H1 (cell line): ENCODE data around the gene MIEN1. TPM values are rescaled to one million over a fixed set of nuclear protein-coding genes. Genes with fewer than 3 reads are reported as not detected.

Experiments
- CTCF ChIA-PET: fragments of 300-600 bp; sonication (Branson Sonifier 250); formaldehyde crosslinking; loops from one replicate; lab custom pipeline; 2021; ENCODE audit not compliant: partially characterized antibody; lab: Charles Lee
- POLR2A ChIA-PET: fragments of 300-600 bp; sonication (Branson Sonifier 250); formaldehyde crosslinking; loops from one replicate; lab custom pipeline; 2021; ENCODE audit warnings: inconsistent platforms; ENCODE audit not compliant: partially characterized antibody; lab: Charles Lee
- DNase-seq, 2 experiments: peaks; one replicate each; pipeline versions ENCODE4 v3.0.0 to v3.0.0-alpha.2; 2010 to 2022; ENCODE audit warnings: low spot score in 2 of 2, low read depth in 1 of 2, mixed read lengths in 1 of 2
- FAIRE-seq: peaks from 2 replicates; lab custom pipeline; 2011; peaks lifted over from hg19 to GRCh38; lab: Jason Lieb, UNC
- H2AFZ ChIP-seq: 2 replicates; pipeline ENCODE4 v1.8.1; 2012; ENCODE audit warnings: low read length, inconsistent platforms
- H2AK5ac ChIP-seq: 2 replicates; pipeline ENCODE4 v1.6.1; 2013; ENCODE audit warnings: low read depth, low read length
- H2BK120ac ChIP-seq: replicated peaks from 2 replicates; pipeline ENCODE3; 2013; ENCODE audit warnings: low read depth, low read length, inconsistent platforms
- H2BK12ac ChIP-seq: 2 replicates; pipeline ENCODE4 v1.6.1; 2013; ENCODE audit warnings: low read depth, low read length
- H2BK15ac ChIP-seq: 2 replicates; pipeline ENCODE4 v1.6.1; 2013; ENCODE audit warnings: low read length
- H2BK20ac ChIP-seq: 2 replicates; pipeline ENCODE4 v1.6.1; 2013; ENCODE audit warnings: low read length
- H2BK5ac ChIP-seq: 2 replicates; pipeline ENCODE4 v1.6.1; 2013; ENCODE audit warnings: low read depth, low read length
- H3K14ac ChIP-seq: 2 replicates; pipeline ENCODE4 v1.6.1; 2013; ENCODE audit warnings: inconsistent platforms; ENCODE audit not compliant: insufficient read length
- H3K18ac ChIP-seq: 2 replicates; pipeline ENCODE4 v1.6.1; 2013; ENCODE audit warnings: low read length; ENCODE audit errors: extremely low read depth
- H3K23ac ChIP-seq: 2 replicates; pipeline ENCODE4 v1.6.1; 2013; ENCODE audit warnings: inconsistent platforms; ENCODE audit not compliant: insufficient read length
- H3K23me2 ChIP-seq: 2 replicates; pipeline ENCODE4 v1.6.1; 2013; ENCODE audit warnings: low read depth, low read length
- H3K27ac ChIP-seq: 2 replicates; pipeline ENCODE4 v1.6.1; 2011; ENCODE audit warnings: low read depth, low read length, inconsistent platforms
- H3K27me3 ChIP-seq, 4 experiments: replicated peaks in 1 of 4; 1 replicate in 1 of 4; 2 replicates in 3 of 4; pipeline versions ENCODE4 v1.6.1 to v1.8.1; 2011 to 2013; ENCODE audit warnings: low read length in 3 of 4, mild to moderate bottlenecking in 3 of 4, inconsistent platforms in 2 of 4, mixed read lengths in 2 of 4, moderate library complexity in 1 of 4; ENCODE audit not compliant: control insufficient read depth in 3 of 4, insufficient read depth in 3 of 4; ENCODE audit errors: extremely low read depth in 1 of 4
- H3K36me3 ChIP-seq, 4 experiments: 2 replicates each; pipeline versions ENCODE4 v1.6.1 to v1.8.1; 2011 to 2013; ENCODE audit warnings: mild to moderate bottlenecking in 4 of 4, low read length in 3 of 4, moderate library complexity in 2 of 4, control low read depth in 1 of 4, inconsistent platforms in 1 of 4; ENCODE audit not compliant: insufficient read depth in 4 of 4, control insufficient read depth in 2 of 4
- H3K4ac ChIP-seq: replicated peaks from 2 replicates; pipeline ENCODE3; 2013; ENCODE audit warnings: low read length, low read depth, mixed read lengths, inconsistent platforms; ENCODE audit not compliant: insufficient read length
- H3K4me1 ChIP-seq, 4 experiments: replicated peaks in 1 of 4; 1 replicate in 1 of 4; 2 replicates in 3 of 4; pipeline versions ENCODE4 v1.6.1 to v1.8.1; 2011 to 2013; ENCODE audit warnings: low read length in 3 of 4, inconsistent platforms in 2 of 4, mixed read lengths in 1 of 4; ENCODE audit not compliant: insufficient read depth in 4 of 4, control insufficient read depth in 3 of 4
- H3K4me2 ChIP-seq, 2 experiments: 2 replicates each; pipeline versions ENCODE4 v1.6.1 to v1.8.1; 2011 to 2013; ENCODE audit warnings: low read depth in 2 of 2, low read length in 2 of 2, control low read depth in 1 of 2, inconsistent platforms in 1 of 2, mild to moderate bottlenecking in 1 of 2; ENCODE audit not compliant: insufficient read depth in 1 of 2
- H3K4me3 ChIP-seq, 4 experiments: fragments of 200-600, 300-600 bp in 1 of 4; sonication (generic), shearing (Covaris generic), sonication (Bioruptor Twin) in 1 of 4; 2 replicates each; pipeline versions ENCODE4 v1.5.1 to v1.8.1; 2011 to 2016; ENCODE audit warnings: low read length in 4 of 4, low read depth in 3 of 4, control low read depth in 2 of 4, inconsistent platforms in 2 of 4, mild to moderate bottlenecking in 2 of 4, mixed read lengths in 1 of 4, moderate library complexity in 1 of 4; ENCODE audit not compliant: insufficient read depth in 2 of 4; ENCODE audit errors: extremely low read depth in 1 of 4
- H3K56ac ChIP-seq: replicated peaks from 2 replicates; pipeline ENCODE3; 2013; ENCODE audit warnings: low read depth, mild to moderate bottlenecking, mixed read lengths, low read length, inconsistent platforms; ENCODE audit not compliant: insufficient read length
- H3K79me1 ChIP-seq: 2 replicates; pipeline ENCODE4 v1.6.1; 2013; ENCODE audit warnings: low read depth, low read length, control low read depth
- H3K79me2 ChIP-seq, 2 experiments: 2 replicates each; pipeline versions ENCODE4 v1.6.1 to v1.8.1; 2012 to 2013; ENCODE audit warnings: low read length in 2 of 2, mild to moderate bottlenecking in 2 of 2, inconsistent platforms in 1 of 2; ENCODE audit not compliant: insufficient read depth in 2 of 2, control insufficient read depth in 1 of 2
- H3K9ac ChIP-seq, 4 experiments: replicated peaks in 1 of 4; 1 replicate in 1 of 4; 2 replicates in 3 of 4; pipeline versions ENCODE4 v1.6.1 to v1.8.1; 2011 to 2013; ENCODE audit warnings: low read depth in 3 of 4, low read length in 3 of 4, control low read depth in 2 of 4, mild to moderate bottlenecking in 2 of 4, moderate library complexity in 2 of 4, inconsistent platforms in 1 of 4; ENCODE audit errors: extremely low read depth in 1 of 4
- H3K9me3 ChIP-seq, 2 experiments: 2 replicates each; pipeline versions ENCODE4 v1.6.1 to v1.8.1; 2012 to 2013; ENCODE audit warnings: mild to moderate bottlenecking in 2 of 2, moderate library complexity in 2 of 2, control low read depth in 1 of 2, inconsistent platforms in 1 of 2, low read depth in 1 of 2, low read length in 1 of 2, mixed read lengths in 1 of 2; ENCODE audit not compliant: insufficient read depth in 2 of 2
- H4K20me1 ChIP-seq, 2 experiments: replicated peaks in 1 of 2; 2 replicates each; pipeline versions ENCODE3 to v1.8.1; 2011 to 2013; ENCODE audit warnings: inconsistent platforms in 2 of 2, low read length in 2 of 2, mild to moderate bottlenecking in 1 of 2; ENCODE audit not compliant: insufficient read depth in 2 of 2, control insufficient read depth in 1 of 2
- H4K5ac ChIP-seq: 2 replicates; pipeline ENCODE4 v1.6.1; 2013; ENCODE audit warnings: low read length, low read depth, mixed read lengths, inconsistent platforms; ENCODE audit not compliant: insufficient read length
- H4K8ac ChIP-seq: 2 replicates; pipeline ENCODE4 v1.8.0; 2013; ENCODE audit warnings: mild to moderate bottlenecking, moderate library complexity, low read length, inconsistent platforms; ENCODE audit not compliant: insufficient read depth; ENCODE audit errors: extremely low read depth
- H4K91ac ChIP-seq: replicated peaks from 2 replicates; pipeline ENCODE3; 2013; ENCODE audit warnings: low read length, mixed read lengths, inconsistent platforms; ENCODE audit not compliant: insufficient read length
- BCL11A ChIP-seq, 2 experiments: IDR thresholded peaks; one replicate each; pipeline ENCODE4 v1.6.1; 2011; ENCODE audit warnings: low read depth in 2 of 2, low read length in 2 of 2, mild to moderate bottlenecking in 2 of 2
- FOSL1 ChIP-seq: IDR thresholded peaks from 2 replicates; pipeline ENCODE4 v1.6.1; 2011; ENCODE audit warnings: mild to moderate bottlenecking, low read depth, low read length, moderate library complexity; ENCODE audit not compliant: insufficient read depth
- GABPA ChIP-seq: IDR thresholded peaks from 2 replicates; pipeline ENCODE4 v1.6.1; 2011; ENCODE audit warnings: mild to moderate bottlenecking, low read length, moderate library complexity, borderline replicate concordance; ENCODE audit not compliant: insufficient read depth
- HDAC2 ChIP-seq, 2 experiments: fragments of 300-600 bp in 1 of 2; sonication (generic) in 1 of 2; IDR thresholded peaks; 2 replicates each; pipeline ENCODE4 v1.6.1; 2011 to 2012; ENCODE audit warnings: low read depth in 2 of 2, low read length in 2 of 2, mild to moderate bottlenecking in 2 of 2, moderate library complexity in 2 of 2, borderline replicate concordance in 1 of 2, inconsistent platforms in 1 of 2
- KDM4A ChIP-seq: IDR thresholded peaks from one replicate; pipeline ENCODE4 v1.7.1; 2012; ENCODE audit warnings: low read depth, mild to moderate bottlenecking, moderate library complexity, low read length, inconsistent platforms; ENCODE audit not compliant: severe bottlenecking
- KDM5A ChIP-seq: fragments of 200-600 bp; IDR thresholded peaks from 2 replicates; pipeline ENCODE4 v1.7.1; 2012; ENCODE audit warnings: mild to moderate bottlenecking, low read length, inconsistent platforms, mixed read lengths
- RFX5 ChIP-seq: IDR thresholded peaks from 2 replicates; pipeline ENCODE4 v1.6.1; 2011; ENCODE audit warnings: low read depth, low read length, improper control_type of control experiment, borderline replicate concordance
- SAP30 ChIP-seq: fragments of 300-600 bp; sonication (generic); IDR thresholded peaks from 2 replicates; pipeline ENCODE4 v1.7.1; 2012; ENCODE audit warnings: low read length, moderate library complexity, mild to moderate bottlenecking, inconsistent platforms; ENCODE audit not compliant: insufficient read depth, insufficient replicate concordance
- SP1 ChIP-seq: IDR thresholded peaks from 2 replicates; pipeline ENCODE4 v1.6.1; 2011; ENCODE audit warnings: low read depth, low read length
- SP2 ChIP-seq: IDR thresholded peaks from 2 replicates; pipeline ENCODE4 v1.6.1; 2012; ENCODE audit warnings: mild to moderate bottlenecking, low read length, inconsistent platforms
- TCF12 ChIP-seq: IDR thresholded peaks from 2 replicates; pipeline ENCODE4 v1.6.1; 2011; ENCODE audit warnings: low read depth, mild to moderate bottlenecking, low read length
- TEAD4 ChIP-seq: IDR thresholded peaks from 2 replicates; pipeline ENCODE4 v1.6.1; 2012; ENCODE audit warnings: low read depth, low read length, inconsistent platforms, mixed read lengths
- WGBS, 2 experiments: shearing (Covaris generic) in 1 of 2; methylation state at CpG; one replicate each; pipeline versions ENCODE4 v1.1.6 to v1.1.7; 2013 to 2015; ENCODE audit warnings: low lambda C conversion rate in 2 of 2, mixed read lengths in 2 of 2, inconsistent platforms in 1 of 2, low coverage in 1 of 2, missing lambda C conversion rate in 1 of 2; ENCODE audit not compliant: insufficient replicate concordance in 2 of 2, insufficient coverage in 1 of 2, insufficient read length in 1 of 2; ENCODE audit errors: extremely low coverage in 1 of 2, missing lambda C conversion rate in 1 of 2; 5-methylcytosine and 5-hydroxymethylcytosine counted together
- polyA plus RNA-seq, 7 experiments: library from polyadenylated mRNA; depleted of rRNA in 3 of 7; stranded (reverse) in 5 of 7; unstranded in 2 of 7; fragments of >200 nt in 5 of 7; fragments of 200-250 nt in 2 of 7; gene quantifications; 1 replicate in 5 of 7; 2 replicates in 1 of 7; 4 replicates in 1 of 7; pipeline versions ENCODE4 v1.2.1 to v1.2.3, GENCODE V29; 2011 to 2013; ENCODE audit warnings: missing spikeins in 2 of 7, mixed read lengths in 2 of 7
- total RNA-seq: library from RNA; stranded (reverse); fragmentation: NEBNext Ultra II Directional; extraction: Animal tissue kit (Norgen Biotek cat#: 25700); gene quantifications from 2 replicates; pipeline ENCODE4 v1.2.1, GENCODE V29; 2021

MIEN1 gene
- total and polyA plus RNA-seq, 2 of the 8 experiments (the other 6 are each of a cell fraction or from before 2014, with no cell fraction given): 29.6 to 54.9 TPM

DNA sequence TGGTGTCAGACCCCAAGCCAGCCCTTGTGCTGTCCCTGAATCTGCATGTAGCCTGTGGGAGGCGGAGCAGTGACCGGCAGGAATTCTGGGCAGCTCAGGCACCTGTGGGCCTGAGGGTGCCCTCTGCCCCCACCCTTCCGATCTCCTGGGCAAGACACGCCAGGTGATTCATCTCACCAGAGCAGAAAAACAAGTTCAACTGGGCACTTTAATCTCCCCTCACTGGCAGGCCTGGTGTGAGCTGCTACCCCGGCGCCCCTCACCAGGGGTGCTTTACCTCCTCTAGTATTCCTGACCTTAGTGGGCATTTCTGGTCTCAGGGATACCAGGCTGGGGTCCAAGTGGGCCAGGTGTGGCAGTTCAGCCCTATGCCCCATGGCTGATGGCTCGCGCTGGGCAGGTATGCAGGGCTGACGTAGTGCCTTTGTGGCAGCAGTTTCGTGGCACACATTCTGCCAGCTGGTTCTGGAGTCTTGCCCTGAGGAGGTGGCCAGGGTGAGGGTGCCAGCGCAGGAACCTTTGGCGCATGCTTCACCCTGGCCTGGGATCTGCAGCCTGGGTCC, 24.5 kb downstream of the MIEN1 start:
- Histone ChIP-seq H4K5ac (peak overlapping the region; percentile 10), H3K14ac (no peak overlapping the region), H3K27me3 (no peaks in the 10 kb centered on the region), H4K91ac (no peak overlapping the region), H3K4ac (no peak overlapping the region), H3K9me3 (no peaks in the 10 kb centered on the region), H4K8ac (no peak overlapping the region; the same call in 1 of the 2 replicates), H3K4me3 (peak overlapping the region in 1 of 4 experiments; percentile 26; a peak in 1 of 8 replicates), H2BK12ac (peak overlapping the region; percentile 75; the same call in 1 of the 2 replicates), H3K4me1 (peaks cover 12 to 43% (median 26%) of the 10 kb centered on the region in 4 experiments), H2AFZ (no peak overlapping the region), H2BK5ac (peak overlapping the region; percentile 67), H3K9ac (peak overlapping the region in 2 of 4 experiments; percentile 9 to 38; a peak in 3 of 7 replicates), H3K23ac (no peak overlapping the region), H3K4me2 (peak overlapping the region; percentile 63 to 88; a peak in 1 of 4 replicates), H3K36me3 (peaks cover 18 to 43% (median 35%) of the 10 kb centered on the region in 4 experiments), H3K23me2 (peaks cover 9% of the 10 kb centered on the region), H2BK20ac (0 out of 2 replicates have a peak overlapping the region, but pooled peaks have one; percentile 34), H3K27ac (peak overlapping the region; percentile 72), H2AK5ac (no peak overlapping the region), H3K18ac (peak overlapping the region; percentile 75; the same call in 1 of the 2 replicates), H2BK15ac (0 out of 2 replicates have a peak overlapping the region, but pooled peaks have one; percentile 81), H4K20me1 (peaks cover 29 to 44% of the 10 kb centered on the region in 2 experiments), H3K79me1 (peaks cover 22% of the 10 kb centered on the region), H3K79me2 (peaks cover 38 to 91% of the 10 kb centered on the region in 2 experiments), H3K56ac (no peak overlapping the region), H2BK120ac (no peak overlapping the region)
- DNase-seq (no peak), FAIRE-seq (no peak)
- ChIA-PET CTCF (interaction anchor here (0.8 to 52.4 kb wide), 7 partner anchors 10 to 72 kb away, joined by 3 to 1885 read pairs (median 7); partner anchors contain the start of genes MIEN1, PPP1R1B and STARD3), POLR2A (interaction anchor here (0.9 to 38.1 kb wide), 9 partner anchors 9 to 255 kb away, joined by 3 to 708 read pairs (median 6); partner anchors contain the start of genes MED1, MIEN1, PGAP3 and PNMT)
- 91% methylated on average over 9 of the region's 12 CpGs; no CpG with 5 or more reads in 1 of the 2 experiments for whole genome bisulfite sequencing, 2 experiments
- TF ChIP-seq GABPA: no peak
- TF ChIP-seq TEAD4: no peak
- TF ChIP-seq SAP30: no peak
- TF ChIP-seq SP2: no peak
- TF ChIP-seq HDAC2 (IDR thresholded peaks at IDR 0.05; ENCODE audit: borderline replicate concordance in 1 of 2, low read depth in 2 of 2, low read length in 2 of 2): no peak
- TF ChIP-seq TCF12: no peak
- TF ChIP-seq BCL11A (IDR thresholded peaks at IDR 0.05; ENCODE audit: low read depth in 2 of 2, low read length in 2 of 2): no peak
- TF ChIP-seq FOSL1: no peak
- no peak for TF ChIP-seq RFX5
- no peak for TF ChIP-seq KDM4A
- TF ChIP-seq KDM5A: no peak
- no peak for TF ChIP-seq SP1
